Left lobe of liver (tissue), 2 donors: ENCODE data around the gene HSP90AB1. TPM values are rescaled to one million over a fixed set of nuclear protein-coding genes. Genes with fewer than 3 reads are reported as not detected.
A peak's percentile ranks its signal among the peaks of the same experiment; 100 is the strongest.

ENCODE experiments used
- ATAC-seq: fragments of 200-7000 bp; cut with Tn5 transposase; one replicate; pipeline ENCODE4 v1.9.1; 2020; ENCODE audit warnings: mild to moderate bottlenecking, moderate library complexity
- DNase-seq: peaks from one replicate; pipeline ENCODE4 v3.0.0-alpha.2; 2020; ENCODE audit warnings: low spot score
- total RNA-seq: library from RNA; stranded (reverse); gene quantifications from one replicate; pipeline ENCODE4 v1.2.1, GENCODE V29; 2021
- donor health status: DM: no; HTN: no; CAD: no; lungs with moderate emphysema.
- donor health status: DM: no; HTN: yes; CAD: no.

Gene HSP90AB1
- total RNA-seq, 1 donor from 2014 or later = 187 TPM

DNA sequence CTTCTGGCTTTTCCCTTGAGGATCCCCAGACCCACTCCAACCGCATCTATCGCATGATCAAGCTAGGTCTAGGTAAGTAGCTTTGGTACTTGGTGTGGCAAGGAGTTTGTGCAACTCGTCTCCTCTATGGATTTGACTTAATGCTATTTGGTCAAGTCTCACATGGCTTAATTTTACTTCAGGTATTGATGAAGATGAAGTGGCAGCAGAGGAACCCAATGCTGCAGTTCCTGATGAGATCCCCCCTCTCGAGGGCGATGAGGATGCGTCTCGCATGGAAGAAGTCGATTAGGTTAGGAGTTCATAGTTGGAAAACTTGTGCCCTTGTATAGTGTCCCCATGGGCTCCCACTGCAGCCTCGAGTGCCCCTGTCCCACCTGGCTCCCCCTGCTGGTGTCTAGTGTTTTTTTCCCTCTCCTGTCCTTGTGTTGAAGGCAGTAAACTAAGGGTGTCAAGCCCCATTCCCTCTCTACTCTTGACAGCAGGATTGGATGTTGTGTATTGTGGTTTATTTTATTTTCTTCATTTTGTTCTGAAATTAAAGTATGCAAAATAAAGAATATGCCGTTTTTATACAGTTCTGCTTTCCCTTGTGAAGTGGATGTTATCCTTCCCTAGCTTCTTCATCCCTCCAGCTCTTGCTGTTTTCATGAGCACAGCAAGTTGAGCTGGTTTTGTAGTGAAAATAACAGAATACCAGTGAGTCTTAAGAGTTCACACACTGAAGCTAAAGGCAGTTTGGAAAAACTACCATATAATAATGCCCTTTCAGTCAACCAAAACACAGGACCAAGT lies 6.6 kb downstream of the HSP90AB1 start:
- no peak for DNase-seq
- ATAC-seq = peak; percentile 9

DNA sequence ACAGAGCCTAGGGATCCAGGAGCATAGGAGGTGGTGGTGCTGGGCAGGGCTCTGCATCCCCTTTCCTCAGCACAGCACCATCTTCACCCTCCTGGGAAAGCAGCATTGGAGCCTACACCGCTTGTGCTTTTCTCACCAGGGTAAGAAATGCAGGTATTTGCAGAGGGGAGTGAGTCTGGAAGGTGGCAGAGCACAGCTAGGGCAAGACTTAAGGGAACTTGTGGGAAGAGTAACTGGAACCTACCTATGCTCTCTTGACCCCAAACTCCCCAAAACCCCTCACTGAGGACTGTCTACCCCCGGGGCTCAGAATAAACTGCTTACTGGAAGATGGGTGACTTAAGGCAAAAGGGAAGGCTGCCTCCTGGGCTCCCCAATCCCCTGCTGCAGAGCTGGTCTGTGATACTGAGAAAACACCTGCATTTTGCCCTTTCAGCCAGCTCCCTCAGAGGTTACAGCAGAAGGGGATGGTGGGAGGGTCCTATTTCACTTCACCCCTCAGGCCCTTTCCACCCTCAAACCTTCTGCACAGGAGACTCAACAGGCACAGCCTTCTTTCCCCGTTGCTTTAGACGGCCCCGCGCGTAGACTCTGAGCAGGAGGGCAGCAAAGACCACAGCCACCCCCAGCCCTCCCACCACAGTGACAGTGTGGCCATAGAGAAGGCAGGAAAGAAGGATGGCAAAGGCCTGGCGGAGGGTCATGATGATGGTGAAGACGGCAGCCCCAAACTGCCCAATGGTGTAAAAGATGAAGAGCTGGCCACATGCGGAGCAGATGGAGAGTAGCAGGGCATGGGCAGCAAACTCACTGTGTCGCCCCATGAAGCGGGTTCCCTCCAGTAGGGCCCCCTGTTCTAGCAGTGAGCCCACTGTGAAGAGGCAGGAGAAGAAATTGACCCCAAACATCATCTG lies 7.5 kb downstream of the HSP90AB1 start:
- no peak for ATAC-seq

DNA sequence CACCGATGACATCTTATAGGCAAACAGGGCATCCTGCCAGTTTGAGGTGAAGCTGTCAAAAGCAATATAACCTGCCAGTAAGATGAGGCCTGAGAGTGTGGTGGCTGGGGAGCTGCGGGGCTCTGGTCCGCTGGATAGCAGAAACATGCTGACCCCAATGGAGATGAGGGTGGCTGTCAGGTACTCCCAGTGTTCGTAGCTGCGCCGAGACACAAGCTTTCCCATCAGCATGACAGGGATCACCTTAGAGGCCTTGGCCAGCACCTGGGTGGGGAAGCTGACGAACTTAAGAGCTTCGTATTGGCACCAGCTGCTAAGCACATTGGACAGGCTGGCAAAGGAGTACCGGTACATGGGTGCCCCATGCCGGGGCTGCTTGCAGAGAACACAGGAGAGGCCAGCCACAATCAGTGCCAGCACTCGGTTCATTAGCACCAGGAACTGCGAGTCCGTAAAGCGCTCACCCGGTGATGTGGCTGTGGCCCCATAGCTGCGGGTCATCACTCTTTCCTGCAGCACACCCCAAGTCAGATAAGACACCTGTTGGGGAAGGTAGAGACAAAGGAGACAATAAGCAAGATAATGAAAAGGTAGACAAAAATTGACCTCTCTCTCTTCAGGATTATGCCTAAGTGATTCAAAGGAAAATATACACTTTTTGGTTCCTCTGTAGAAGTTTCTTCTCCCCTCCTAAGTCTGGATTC lies 8.4 kb downstream of the HSP90AB1 start:
- ATAC-seq (no peak), DNase-seq (no peak)

More for the DNA sequence above, 7.5 kb downstream of the HSP90AB1 start:
- no peak for DNase-seq

DNA sequence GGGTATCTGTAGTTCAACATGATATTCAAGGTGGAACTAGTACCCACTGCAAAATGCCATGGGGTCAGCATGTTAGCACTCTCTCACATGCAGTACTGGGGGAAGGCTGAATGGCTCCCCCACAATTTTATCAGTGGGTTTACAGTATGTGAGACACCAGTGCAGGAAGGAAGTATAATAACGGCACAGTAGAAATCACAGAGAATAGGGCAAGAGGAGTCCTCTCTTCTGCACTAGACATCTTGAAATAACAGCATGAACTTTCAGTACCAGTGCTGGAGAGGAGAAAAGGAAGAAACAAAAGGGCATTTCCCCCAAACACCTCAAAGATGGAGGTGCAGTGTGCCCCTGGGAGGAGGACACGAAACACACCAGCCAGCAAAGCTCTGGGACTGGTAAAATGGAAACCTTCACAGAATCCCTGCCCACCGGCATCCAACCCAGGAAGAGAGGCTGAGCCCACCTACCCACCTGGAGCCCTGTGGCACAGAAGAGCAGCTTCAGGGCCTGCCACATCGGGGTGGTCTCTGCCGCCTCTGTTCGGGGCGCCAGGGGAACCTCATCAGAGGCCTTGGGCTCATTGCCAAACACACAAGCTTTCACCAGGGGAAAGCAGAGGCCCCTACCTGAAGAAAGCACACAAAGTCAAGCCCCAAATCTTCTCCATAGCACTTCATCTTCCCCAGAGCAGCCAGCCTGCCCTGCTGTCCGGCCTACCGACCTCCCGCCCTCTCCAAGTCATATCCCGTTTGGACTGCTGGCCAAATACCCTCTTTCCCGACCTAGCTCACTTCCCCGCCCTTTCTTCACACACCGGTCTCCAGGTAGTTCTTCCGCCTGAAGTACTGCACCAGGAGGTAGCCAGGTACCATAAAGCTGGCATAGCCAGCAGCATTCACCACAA lies 9.2 kb downstream of the HSP90AB1 start:
- no peak for DNase-seq
- ATAC-seq = peak; percentile 47

DNA sequence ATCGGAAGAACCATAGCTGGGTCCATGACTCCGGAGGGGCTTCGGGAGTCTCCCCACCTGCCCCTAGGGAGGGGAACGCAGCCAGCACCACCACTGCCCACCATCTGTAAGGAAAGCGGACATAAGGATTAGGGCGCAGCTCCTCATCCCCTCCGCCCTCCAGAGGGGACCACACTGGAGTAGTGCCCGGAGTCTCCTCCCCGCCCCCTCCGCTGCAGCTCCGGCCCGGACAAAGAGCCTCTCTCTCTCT lies 9.8 kb downstream of the HSP90AB1 start:
- ATAC-seq = no peak
- DNase-seq = no peak

DNA sequence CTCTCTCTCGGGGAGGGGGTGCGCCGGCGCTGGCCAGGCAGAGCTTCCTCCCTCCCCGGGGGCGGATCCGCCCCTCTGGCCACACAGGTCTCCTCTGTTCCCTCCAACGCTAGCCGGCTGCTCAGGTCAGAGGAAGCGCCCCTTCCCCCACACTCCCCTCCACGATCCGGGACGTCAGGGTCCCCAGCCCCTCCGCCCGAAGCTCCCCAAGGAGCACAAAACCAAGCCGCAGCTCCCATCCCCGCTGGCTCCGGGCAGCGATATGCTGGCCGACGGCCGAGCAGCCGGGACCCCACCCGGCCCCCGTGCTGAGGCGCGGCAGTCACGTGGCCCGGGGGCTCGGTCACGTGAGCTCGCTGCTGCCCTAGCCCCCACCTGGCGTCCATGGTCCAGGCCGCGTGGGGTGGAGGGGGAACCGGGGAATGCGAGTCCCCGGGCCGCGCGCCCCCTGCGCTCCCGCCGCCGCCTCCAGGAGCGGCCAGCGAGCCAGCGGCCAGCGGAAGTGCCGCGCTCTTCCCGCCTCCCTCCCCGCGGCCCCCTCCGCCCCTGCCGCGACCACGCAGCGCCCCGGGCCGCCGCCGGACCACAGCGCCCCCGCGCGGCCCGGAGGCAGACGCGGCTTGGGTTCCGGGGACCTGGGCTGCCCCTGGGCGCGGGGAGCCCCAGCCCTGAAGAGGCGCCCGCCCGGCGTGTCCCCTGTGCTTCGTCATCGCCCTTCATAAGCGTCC lies 10.3 kb downstream of the HSP90AB1 start, which contains the start of gene SLC35B2:
SLC35B2 (minus strand) TSS at position 504 of the 728 bp plus-strand sequence; CDS start at position 386, 118 bp downstream.
- peak; percentile 83 for ATAC-seq

DNA sequence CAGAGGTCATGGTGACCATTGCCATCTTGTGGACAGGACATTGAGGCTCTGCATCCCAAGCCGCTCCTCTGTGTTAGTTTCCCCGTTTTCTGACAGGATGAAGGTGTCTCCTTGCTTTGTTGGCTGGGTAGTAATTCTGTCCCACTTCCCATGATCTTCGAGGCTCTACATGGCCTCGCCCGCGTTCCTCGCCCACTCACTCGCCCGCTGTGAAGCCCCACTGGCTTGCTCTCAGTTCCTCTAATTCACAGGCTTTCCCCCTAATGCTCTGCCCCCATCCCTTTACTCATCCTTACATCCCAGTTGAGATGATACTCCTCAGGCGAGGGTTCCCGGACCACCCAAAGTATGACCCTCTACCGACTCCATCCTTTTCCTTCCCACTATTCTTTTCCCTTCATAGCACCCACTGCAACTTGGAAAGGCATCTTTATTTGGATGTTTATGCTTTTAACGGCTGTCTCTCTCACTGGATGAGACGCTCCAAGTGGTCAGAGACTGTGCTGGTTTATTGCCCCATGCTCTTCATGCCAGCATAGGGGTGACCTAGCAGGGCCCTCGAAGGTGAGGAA lies 10.9 kb downstream of the HSP90AB1 start:
- no peak for ATAC-seq
- no peak for DNase-seq

More for the DNA sequence above, 10.3 kb downstream of the HSP90AB1 start, which contains the start of gene SLC35B2:
- DNase-seq = peak; percentile 71

DNA sequence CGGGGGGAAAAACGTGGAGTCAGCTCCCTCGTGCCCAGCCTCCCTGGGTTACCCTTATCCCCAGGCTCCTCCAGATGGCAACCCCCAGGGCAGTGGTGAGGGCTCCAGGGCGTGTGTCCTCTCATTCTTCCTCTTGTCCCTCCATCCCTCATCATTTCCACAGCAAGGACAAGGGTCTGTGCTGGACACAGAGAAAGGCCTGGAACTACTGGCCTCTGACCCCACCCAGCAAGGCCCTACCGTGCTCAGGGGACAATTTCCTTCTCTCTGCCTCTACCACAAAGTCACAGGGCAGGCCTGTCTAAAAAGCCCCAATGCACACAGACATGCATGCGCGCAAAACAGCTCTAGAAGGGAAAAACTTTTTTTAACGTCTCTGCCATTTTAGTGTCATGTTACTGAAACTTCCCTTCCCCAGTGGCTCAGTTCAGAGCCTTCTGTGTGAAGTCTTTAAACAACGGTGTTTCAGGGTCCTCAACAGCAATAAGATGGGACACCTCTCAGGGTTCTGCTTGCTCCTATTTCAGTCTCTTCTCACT lies 11.5 kb downstream of the HSP90AB1 start:
- no peak for DNase-seq
- no peak for ATAC-seq

DNA sequence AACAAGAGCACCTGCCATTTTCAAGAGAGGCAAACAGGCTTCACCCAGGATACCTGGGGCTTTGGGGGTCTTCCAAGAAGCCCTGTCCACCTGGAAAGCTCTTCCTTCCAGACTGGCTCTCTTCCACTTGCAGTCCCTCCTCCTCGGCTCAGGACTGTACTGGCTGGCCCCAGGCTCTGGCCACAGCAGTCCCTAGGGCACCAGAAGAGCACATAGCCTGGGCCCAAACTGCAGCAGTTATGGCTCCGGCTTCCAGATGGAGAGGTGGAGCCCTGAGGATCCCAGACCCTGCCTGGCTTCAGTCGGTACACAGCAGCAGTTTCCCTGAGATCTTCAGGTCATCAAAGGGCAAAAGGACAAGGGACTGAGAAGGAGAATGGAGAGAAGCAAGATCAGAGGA lies 12.0 kb downstream of the HSP90AB1 start:
- no peak for ATAC-seq
- DNase-seq = no peak

DNA sequence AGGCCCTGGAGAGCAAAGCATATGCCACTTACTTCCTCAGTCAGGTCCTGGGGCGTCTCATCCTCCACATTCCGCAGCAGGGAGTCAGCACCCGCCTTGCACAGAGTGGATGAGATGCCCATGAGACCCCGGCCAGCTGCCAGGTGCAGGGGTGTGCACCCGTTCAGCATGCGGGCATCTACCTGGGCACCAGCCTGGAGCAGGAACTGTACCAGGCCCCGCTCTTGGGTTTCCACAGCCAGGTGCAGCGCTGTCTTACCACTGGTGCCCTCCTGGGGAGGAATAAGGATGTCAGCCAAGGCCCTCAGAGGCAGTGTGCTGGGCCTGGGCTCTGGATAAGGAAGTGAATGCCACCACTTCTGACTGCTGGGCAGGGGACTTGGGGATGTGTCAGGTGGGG lies 13.1 kb downstream of the HSP90AB1 start:
- ATAC-seq = no peak

DNA sequence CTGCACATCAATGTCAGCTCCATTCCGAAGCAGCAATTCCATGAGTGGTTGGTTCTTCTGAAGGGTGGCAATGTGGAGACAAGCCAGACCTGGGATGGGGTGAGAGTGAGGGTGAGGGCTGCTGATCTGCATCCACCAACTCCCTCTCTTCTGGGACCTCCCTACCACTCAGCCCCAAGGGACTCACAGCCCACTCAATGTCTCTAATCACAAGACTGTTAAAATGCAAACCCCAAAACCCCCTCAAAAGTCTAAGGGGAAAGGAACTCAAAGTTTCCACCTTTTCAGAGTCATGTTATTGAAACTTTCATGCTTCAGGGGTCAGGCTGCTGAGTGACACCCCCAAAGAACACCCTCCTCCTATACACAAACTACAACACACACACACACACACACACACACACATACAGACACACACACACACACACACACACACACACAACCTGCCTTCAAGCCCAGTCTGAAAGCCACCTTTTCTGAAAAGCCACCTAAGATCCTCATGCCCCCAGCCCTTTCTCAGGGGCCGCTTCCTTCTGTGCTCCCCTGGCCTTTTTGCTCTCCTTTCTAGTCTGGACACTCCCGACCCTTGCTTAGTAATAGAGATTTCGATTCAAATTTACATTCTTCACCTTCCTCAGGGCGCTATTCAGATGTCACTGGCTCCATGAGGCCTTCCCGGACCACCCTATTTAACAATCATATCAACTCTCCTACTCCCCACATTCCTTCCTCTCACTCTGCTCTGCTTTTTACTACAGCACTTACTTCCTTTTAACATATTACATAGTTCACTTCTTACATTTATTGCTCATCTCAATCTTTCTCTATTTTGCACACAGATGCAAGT lies 13.8 kb downstream of the HSP90AB1 start:
- DNase-seq = no peak

More for the DNA sequence above, 13.1 kb downstream of the HSP90AB1 start:
- DNase-seq = no peak

DNA sequence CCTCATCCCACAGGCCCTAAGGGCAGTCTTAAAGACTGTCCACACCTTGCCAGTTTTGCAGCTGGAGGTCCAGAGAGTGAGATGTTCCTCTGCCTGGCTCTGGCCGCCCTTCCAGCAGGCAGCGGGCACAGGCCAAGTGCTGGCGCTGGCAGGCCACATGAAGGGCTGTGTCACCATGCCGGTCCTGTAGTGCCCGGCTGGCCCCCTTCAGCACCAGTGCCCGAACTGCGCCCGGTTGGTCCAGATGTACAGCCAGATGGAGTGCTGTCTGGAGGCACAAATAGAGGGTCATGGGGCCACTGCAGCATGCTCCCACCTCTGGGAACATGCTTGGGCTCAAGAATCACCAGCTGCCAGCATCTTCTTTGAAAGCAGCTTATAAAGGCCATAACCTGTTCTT lies 14.7 kb downstream of the HSP90AB1 start:
- DNase-seq = no peak
- no peak for ATAC-seq

More for the DNA sequence above, 13.8 kb downstream of the HSP90AB1 start:
- no peak for ATAC-seq

DNA sequence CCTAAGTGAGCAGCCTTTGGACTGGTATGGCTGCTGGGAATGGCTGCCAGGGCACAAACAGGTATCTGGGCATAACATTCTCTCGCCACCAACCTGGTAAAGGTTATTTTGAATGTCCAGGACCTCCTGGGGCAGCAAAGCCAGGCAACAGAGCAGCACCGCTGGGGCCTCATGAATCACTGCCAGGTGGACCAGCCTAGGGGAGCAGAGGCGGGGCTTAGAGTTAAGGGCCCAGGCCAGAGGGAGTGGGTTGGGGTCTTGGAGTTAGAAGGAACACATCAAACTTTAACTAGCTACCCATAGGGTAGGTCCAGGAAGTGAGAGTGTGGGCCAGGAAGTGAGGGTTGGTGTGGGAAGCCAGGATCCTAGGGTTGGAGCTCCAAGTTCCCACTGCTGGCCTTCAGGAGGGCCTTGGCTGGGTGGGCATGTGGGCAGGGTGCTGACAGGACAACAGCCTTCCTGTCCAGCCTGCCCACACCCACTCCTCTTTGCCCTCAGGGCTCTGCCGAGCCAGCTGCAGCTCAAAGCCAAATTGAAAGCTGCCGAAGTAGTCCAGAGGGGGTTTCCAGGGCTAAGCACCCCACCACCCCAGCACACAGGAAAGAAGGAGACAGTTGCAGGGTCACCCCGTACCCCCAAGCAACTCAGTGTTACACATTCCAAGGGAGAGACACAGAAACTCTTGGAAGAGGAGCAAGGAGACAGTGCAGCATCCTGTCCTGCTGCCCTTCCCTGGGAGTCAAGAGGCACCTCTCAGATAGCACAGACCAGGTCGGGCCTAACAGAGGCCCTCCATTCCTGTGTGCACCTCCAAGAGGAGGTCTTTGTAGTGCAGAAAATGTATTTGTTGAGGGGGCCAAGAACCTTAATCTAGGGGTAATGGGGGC lies 15.8 kb downstream of the HSP90AB1 start:
- ATAC-seq (no peak), DNase-seq (no peak)

DNA sequence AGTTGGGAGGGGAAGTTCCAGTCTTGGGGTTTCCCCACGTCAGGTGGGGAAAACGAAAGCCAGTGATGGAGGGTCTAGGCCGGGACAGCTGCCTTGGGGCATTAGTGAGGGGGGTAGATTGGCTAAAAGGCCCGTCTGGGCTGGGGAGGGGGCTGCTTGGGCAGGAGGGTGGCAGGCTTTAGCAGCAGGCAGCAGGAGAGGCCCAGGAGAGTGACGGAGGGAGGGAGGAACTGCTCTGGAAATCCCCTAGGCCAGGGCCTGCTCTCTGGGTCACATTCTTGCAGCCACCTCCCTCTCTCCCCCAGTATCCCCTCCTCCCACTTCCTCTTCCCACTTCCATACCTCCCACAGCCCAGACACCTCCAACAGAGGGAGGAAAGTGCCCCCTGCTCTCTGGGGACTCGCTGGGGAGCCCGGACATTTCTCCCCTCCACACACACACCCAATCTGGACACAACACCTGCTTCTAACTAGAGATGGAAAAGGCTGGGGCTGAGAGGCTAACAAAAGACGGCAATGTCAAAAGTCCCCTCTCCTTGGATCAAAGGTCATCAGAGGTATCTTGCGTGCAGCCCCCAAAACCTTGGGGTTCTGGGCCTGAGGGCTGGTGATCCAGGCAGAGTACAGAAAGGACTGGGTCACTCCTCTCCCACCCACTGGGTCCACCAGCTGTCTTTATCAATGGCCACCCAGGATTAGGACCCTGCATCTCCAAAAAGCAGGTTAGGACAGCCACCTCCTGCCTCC lies 16.6 kb downstream of the HSP90AB1 start:
- ATAC-seq (no peak), DNase-seq (no peak)

DNA sequence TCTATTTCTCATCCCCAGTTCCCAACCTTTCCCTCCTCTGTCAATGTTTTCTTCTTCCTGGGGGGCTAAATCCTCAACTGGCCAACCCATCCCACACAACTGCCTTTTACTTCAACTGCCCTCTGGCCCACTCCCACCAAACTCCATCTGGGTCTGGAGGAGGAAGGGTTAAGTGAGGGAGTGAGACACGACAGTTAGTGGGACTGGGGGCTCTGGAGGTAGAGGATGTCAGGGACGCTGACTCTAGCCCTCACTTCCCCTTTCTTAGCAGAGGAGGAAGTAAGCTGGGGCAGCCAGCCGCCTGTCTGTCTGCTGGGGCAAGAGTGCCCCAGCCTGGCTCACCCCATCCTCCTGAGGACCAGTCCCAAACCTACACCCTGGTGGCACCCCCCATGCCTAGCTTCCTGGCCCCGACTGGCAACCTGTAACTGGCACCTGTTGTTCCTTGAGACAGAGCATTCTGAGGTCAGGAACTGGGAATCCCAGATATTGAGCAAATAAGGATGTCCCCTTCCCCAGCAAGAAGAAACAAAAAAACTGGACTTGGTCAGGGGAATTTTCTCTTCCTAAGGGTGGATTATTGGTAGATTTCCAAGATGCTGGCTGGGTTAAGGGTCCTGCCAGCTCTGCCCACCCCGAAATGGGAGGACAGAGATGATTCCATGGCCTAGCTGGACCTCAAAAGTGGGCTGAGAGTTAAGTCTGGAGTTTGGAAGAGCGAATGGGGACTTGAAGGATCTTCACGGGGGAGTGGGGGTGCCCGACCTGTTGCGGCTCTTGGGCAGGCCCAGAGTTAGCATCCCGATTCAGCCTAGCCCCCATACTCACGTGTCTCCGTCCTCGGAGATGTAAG lies 17.5 kb downstream of the HSP90AB1 start:
- ATAC-seq (no peak), DNase-seq (no peak)
